ENCODE results near the gene EMC8.
A peak's percentile ranks its signal among the peaks of the same experiment; 100 is the strongest.
"Not testable (repeated sequence)": the region's sequence is repeated elsewhere in the genome, so short reads cannot be mapped to it uniquely, and the experiment has no call there.

EMC8 gene

DNA sequence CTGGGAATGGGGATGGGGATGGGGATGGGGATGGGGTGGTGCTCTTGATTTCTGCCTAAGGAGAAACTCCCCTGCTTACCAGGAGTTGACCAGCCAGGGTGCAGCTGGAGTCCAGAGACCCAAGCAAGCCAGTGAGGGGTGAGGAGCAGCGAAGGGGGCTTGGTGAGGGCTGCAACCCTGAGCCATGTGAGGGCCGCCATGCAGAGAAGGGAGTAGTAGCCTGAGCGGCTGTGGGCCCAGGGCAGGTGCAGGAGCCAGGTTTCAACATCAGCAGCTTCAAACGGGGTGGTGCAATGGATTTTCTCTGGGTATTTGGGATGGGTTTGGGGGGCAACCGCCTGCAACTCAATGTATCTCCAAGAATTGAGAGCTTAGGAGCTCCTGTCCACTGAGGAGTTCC is 35.4 kb upstream of the EMC8 start:
- no peak for DNase-seq

DNA sequence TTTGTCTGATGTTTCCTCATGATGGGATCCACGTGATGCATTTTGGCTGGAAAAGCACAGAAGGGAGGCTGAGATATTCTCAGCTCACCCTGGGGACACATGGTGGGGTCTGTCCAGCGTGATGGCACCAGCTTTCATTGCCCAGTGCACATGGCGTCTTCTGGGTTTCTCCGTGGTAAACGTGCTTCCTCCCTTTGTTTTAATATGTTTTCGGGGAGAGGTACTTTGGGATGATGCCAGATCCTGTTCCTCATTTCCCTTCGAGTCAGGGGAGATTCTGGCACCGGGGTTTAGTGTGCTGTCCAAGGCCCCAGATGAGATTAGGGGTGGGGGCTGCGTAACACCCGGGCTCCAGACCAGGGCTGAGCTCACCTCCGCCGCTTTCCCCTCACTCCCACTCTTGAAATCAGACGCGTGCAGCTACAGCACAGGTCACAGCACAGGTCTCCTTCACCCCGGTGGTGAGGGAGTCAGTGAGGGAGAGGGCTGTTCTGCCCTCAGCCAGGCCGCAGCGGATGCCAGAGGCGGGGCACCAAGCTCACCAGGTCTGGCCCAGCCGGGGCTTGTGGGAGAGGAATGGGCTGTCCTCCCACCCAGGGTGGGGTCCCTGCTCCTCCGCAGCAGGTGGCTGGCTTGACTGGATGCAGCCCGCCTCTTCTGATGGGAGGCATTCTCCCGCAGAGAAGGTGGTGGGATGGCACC is 34.0 kb upstream of the EMC8 start:
- no peak for DNase-seq

DNA sequence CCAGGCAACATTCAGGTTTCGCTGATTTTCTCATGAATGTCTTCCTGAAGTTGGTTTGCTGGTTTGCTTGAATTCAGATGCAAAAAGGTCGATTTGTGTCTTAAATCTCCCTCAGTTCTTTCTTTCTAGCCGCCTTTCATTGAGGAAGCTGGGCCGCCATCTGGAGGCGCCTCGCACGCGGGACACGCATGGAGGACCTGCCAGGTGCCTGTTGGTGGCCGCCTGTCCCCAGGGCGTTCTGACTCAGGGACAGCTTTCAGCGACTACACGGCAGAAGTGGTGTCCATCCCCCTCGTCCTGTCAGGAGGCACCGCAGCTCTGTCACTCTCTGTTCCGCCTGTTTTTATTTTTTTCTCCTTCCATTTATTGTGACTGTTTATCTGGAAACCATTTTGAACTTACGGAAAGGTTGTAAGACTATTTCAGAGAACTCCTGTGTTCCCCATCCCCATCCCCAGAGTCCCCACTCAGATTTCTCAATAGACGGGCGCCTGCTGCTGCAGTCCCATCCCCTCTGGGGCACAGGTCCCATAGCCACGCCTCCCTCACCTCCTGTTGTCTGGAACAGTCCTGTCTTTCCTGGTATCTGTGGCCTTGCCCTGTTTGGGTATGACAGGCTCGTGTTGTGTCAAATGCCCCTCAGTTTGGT is 33.4 kb upstream of the EMC8 start:
- no peak for DNase-seq

DNA sequence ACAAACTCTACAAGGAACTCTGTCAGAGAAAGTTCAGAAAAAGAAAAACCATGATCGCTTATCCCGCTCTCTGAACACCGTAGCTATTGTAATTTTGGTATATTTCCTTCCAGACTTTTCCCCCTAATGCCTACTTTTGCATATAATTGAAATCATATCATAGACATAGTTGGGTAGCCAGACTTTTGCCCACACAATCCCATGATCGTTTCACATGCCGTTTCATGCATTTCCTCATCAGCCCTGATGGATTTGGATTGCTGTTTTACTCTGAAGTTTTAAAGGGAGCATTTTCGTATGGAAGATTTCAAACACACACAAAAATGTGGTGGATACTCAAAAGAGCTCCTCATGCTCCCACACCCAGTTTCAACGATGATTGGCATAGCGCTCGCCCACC is 31.5 kb upstream of the EMC8 start:
- DNase-seq = no peak

DNA sequence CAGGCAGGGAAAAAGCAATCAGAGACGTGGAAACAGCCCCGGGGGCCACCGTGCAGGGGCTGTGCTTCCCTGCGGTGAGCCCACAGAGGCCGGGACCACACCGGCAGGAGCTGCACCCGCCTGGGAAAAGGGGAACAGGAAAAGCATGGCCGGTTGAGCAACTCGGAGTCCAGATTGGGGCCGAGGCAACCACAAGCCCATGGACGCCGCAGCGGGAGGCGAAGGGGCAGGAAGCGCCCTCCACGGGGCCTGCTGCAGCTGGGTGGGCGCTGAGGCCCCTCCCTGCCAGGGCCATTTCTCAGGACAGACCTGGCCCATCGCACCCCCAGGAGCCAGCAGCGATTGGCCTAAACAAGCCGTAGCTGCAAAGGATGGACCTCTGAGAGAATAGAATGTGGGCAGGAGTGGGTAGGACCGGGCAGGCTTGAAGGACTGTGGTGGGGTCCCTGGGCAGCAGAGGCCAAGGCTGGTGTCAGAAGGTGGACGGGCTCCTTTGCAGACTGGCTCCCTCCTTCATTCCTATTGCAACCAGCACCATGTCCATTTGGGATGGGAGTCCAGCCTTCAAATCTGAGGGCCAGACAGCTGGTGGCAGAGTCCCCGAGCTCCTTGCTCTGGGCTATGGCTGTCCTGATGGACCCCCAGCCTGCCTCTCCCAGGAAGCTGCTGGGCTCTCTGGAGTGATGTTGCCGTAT is 30.6 kb upstream of the EMC8 start:
- no peak for DNase-seq

DNA sequence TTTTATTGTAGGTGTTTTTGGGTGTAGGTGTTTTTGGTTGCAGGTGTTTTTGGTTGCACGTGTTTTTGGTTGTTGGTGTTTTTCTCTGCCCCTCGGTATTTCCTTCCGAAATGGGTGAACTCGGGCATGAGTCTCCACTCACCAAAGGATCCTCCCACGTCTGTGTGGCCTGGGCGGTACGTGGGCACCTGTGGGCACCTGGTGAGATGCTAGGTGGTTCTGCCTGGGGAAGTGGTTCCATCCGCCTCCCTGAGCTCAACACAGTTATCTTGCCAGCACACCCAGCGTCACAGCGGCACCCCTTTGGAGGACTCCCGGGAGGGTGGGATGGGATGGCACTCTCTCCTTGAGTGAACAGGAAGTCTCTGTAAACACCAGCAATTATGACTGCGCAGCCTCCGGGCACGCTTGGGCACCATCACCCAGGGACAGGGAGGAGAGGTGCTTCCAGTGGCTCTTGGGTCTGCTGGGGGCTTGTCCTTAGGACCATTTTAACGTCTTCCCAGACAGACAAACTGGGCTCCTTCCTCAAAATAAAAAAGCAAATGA is 29.9 kb upstream of the EMC8 start:
- no peak for DNase-seq

DNA sequence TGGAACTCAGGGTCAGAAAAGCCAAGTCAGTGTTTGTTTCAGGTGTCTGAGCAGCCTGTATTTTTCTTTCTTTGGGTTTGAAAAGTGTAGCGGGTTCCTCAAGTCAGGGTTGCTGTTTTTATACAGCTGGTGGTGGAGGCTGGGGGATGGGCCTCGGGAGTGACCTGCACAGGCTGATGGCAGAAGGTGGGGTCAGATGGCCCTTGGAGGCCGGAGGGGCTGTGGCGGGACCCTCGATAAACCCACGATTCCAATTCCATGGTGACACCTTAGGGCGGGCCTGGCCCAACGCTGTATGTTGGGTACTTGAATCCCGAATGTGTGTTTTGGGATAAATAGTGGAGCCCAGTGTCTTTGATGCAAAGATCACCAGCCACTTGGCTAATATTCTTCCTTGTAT is 28.8 kb upstream of the EMC8 start:
- no peak for DNase-seq

DNA sequence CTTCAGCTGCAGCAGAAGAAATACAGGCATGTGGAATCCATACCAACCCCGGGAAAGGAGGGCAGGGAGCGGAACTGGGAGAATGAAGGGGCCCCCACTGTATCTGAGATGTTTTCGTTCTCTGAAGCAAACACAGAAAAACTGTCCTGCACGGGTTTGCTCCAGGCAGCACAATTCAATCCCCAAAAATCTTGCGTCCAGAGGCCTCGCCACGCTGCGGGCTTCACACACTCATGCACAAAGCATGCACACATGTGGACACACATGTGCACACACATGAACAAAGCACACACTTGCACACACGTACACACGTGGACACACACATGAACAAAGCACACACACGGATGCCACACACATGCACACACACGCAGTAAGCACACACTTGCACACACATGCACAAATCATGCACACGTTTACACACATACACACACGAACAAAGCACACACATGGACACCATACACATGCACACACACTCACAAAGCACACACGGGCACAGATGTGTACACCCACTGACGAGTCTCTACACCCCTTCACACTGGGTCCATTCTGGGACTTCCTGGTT is 27.4 kb upstream of the EMC8 start:
- DNase-seq = no peak

DNA sequence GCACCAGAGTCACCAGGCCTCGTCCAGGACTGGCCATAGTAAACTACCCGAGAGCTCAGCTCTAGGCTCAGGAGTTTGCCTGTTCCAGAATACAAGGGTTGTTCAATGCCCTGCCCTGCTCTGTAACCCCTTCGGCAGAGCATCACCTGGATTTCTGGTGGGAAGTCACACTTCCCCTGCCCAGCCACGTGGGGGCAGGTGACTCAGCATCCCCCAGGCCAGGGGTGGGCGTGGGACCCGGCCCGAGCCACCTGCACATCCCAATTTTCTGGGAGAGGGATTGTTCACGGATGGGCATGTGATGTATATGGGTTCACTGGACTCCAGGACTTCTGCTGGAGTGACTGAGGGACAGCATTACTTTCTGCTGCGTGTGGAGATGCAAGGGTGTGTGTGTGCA is 26.0 kb upstream of the EMC8 start:
- no peak for DNase-seq

DNA sequence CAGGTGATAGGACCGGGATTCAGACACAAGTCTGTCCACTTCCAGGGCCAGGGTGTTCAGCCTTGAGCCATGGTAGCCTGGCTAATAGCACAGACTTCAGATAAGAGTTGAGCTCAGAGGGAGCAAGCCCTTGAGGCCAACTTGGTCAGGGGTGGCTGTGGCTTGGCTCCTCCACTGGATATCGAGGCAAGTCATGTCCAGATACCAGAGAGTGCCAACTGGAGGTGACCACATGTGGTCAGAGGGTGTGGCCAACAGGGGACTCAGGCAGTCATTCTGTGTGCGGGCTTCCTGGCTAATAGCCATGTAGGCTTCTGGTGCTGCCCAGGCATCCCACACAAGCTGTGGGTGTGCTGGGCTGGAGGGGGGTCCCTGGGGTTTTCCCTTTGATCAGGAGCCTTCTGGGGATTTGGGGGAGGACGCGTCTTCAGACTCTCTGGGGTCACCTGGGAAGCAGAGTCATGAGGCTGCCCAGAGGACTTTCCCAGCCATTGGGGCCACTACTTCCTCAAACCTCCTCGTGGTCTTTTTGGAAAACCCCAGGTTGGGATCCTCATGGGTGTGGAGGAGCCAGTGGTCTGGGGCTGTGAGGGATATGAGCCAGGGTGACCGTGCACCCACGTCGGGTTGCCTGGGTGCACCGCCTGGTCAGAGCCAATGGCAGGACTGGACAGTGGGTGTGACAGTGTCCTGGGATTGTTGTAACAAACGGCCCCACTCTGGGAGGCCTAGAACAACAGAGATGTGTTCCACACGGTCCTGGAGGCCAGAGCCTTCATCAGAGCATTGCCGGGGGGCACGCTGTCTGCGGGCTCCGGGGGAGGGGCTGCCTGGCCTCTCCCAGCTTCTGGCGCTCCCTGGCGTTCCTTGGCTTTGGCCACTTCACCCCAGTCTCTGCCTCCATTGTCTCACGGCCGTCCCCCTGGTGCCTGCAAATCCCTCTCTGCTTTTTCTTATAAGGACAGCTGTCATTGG is 25.1 kb upstream of the EMC8 start:
- no peak for DNase-seq

DNA sequence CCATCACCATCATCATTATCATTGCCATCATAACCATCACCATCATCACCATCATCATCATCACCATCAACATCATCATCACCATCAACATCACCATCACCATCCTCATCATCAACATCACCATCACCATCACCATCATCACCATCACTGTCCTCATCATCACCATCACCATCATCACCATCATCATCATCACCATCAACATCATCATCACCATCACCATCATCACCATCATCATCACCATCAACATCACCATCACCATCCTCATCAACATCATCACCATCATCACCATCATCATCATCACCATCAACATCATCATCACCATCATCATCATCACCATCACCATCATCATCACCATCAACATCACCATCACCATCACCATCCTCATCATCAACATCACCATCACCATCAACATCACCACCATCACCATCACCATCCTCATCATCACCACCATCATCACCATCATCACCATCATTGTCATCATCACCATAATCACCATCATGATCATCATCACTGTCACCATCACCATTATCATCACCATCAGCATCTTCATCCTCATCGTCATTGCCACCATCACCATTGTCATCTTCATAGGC is 24.1 kb upstream of the EMC8 start:
- no peak for DNase-seq

DNA sequence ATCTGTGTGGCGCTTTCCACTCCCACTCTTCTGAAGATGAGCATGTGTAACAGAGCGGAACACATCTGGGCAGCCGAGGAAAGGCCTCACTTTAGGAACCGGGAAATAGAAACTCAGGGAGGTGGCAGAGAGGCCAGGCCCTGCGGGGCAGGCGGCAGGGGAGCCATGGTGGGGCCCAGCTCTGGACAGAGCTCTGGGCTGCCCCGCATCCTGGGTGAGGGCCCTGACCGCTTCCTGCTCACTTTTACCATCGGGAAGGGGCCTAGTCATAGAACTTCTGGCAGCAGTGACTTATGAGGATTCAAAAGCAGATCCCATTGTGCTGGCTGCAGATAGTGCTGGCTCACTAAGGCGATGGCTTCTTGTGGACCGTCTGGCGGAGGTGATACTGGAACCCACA is 22.8 kb upstream of the EMC8 start:
- DNase-seq = no peak

DNA sequence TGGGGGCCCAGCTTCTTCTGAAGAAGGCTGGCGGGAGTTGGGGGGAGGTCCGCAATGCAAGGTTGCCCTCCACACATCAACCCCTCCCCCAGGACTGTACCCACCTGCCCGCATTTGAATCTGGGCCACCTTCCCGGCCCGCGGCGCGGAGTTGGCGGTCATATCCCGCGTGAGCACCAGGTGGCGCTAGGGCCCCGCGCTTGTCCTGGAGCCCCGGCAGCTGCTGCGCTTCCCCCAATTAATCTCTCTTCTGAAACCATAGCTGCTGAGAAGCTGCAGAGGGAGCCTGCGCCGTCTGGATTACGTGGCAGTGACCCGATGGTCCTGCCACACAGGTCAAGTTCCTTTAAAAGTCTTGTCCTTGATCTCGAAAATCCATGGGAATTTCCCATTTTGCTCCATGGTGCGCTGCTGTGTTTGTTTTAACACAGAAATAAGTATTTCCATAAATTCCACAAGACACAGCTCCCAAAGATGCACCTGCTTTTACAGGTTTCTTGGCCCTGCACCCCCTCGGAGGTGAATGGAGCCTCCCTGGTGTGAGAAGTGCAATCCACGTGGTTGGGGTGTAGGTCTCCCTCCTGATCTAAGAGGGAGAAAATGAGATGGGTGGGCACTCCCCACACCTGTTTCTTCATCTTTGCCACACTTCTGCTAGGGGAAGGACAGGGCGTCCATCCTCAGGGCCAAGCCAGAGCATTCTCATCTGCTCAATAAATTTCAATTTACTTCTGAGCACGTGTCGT is 22.2 kb upstream of the EMC8 start:
- DNase-seq = peak; percentile 69

DNA sequence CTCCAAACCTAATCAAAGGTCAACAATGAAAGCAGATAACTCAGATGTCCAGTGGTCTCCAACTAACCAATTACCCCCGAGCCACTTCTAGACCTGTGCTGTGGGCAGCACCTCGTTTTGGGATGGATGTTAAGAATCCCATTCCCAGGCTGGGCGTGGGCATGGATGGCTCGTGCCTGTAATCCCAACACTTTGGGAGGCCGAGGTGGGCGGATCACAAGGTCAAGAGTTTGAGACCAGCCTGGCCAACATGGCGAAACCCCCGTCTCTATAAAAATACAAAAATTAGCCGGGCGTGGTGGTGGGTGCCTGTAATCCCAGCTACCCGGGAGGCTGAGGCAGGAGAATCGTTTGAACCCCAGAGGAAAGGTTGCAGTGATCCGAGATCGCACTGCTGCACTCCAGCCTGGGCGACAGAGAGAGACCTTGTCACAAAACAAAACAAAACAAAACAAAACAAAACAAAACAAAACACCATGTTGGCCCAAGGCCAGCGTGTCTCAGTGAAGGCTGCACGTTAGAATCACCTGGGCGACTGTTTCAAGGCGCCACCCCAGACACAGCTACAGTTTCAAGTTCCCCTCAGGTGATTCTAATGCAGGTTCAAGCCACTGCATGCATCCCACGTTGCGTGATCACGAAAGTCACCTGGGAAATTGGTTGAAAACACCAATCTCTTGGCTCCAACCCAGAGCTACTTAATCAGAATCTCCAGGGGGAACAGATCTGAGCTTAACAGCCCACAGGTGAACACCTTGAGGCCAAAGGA is 21.4 kb upstream of the EMC8 start:
- DNase-seq = no peak

DNA sequence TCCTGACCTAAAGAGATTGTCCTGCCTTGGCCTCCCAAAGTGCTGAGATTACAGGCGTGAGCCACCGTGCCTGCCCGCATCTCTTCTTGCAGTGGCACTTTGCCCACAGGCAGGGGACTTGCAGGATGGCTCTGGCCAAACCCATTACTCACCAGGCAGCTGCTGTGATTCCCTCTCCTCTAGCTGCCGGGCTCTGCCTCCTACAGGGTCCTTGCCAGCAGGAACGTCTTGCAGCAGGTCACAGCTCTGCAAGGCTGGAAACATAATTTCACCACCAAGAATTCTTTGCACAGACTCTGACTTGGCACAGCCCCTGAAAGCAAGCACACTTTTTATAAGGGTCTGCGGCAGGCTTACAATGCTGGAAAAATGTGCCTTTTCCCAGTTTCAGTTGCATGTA is 20.4 kb upstream of the EMC8 start:
- DNase-seq = no peak

DNA sequence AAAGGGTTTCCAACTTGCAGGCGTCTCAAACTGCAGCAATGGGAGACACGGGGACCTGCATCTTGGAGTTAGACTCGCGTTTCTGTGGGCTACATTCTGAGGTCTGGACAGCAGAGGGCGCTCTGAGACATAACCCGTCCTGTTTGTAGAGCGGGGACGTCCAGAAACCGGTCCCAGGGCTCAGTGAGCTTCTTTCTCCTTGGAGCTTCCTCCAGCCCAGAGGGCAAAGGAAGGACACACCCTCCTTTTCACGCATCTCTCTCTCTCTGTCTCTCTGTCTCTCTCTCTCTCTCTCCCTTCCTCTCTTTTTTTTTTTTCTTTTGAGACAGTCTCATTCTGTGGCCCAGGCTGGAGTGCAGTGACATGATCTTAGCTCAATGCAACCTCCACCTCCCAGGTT is 19.9 kb upstream of the EMC8 start:
- peak; percentile 70 for DNase-seq

DNA sequence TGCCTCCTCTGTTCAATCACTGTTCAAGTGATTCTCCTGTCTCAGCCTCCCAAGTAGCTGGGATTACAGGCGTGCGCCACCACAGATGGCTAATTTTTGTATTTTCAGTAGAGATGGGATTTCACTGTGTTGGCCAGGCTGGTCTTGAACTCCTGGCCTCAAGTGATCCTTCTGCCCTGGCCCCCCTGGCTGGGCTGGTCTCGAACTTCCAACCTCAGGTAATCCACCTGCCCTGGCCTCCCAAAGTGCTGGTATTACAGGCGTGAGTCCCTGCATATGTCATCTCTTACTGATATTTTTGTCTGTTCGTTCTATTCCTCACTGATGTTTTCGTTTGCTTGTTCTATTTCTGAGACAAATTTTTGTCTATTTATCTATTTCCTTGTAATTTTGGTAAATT is 17.9 kb upstream of the EMC8 start:
- DNase-seq = not testable (repeated sequence)

DNA sequence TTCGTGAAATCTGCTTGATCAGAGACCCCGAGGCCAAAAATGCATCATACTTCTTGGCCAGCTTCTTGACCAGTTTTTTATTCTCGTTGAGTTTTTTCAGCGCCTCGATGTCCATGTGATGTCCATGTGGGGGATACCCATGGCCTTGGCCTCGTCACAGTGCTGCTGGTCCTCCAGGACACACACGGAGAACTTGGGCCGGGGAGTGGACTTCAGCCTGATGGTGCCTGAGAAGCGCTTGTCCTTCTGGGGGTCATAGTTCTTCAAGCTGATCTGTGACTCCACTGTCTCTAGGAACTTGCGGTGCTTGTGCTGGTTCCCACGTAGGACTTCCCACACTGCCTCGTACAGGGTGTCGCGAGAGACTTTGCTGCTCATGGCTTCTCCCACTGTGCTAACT is 16.8 kb upstream of the EMC8 start:
- DNase-seq = no peak

DNA sequence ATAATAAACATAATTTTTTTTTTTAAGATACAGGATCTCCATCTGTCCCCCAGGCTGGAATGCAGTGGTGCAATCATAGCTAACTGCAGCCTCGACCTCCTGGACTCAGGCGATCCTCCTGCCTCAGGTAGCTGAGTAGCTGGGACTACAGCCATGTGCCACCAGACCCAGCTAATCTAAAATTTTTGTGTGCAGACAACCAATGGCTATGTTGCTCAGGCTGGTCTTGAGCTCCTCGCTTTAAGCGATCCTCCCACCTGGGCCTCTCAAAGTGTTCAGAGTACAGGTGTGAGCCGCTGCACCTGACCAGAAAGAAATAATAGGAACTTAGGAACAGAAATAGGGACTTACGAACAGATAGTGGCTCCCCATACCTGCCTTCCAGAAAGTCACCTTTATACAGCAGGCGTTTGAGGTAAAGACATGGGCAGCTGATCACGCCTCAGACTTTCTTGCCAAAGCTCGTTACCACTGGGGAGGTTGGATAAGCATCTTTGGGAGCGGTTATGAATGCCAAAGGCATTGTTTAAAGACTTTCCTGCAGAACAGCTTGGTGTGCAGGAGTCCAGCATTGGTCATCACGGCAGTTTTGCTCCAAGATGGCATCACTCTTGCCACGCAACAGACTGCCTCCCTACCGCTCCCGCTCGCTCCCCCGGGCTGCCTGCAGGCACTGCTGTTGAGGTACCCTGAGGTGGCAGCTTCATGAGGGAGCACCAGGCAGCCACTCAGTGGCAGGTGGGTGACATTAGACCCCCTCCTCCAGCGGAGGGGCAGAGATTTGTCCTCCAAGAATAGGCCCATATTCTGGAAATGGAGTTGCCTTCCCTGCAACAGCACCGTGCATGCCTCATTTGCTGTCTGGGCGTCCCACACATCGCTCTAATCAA is 13.7 kb upstream of the EMC8 start:
- no peak for DNase-seq

Measured in fibroblast of upper back skin (primary cell).